Measurements from ENCODE around the gene CEBPZOS.

The CEBPZOS gene

GRCh38 chr2:37246205-37246604, 49.9 kb downstream of the CEBPZOS start:
- Histone ChIP-seq H4K91ac (ENCODE audit: low read length) (no peak overlapping the region), H3K79me1 (replicated peaks; ENCODE audit: low read length, poor library complexity, severe bottlenecking) (peaks cover 3% of the 10 kb centered on the region), H2AFZ (ENCODE audit: low read depth, low read length) (no peak overlapping the region), H2BK5ac (ENCODE audit: low read depth, low read length, poor library complexity, severe bottlenecking) (no peak overlapping the region), H2AK5ac (ENCODE audit: low read length, severe bottlenecking) (no peak overlapping the region), H3K27me3 (ENCODE audit: control insufficient read depth in 1 of 2, insufficient read depth in 1 of 2, low read length in 2 of 2) (no peaks in the 10 kb centered on the region), H3K36me3 (ENCODE audit: control insufficient read depth in 1 of 2, insufficient read depth in 2 of 2, low read depth in 1 of 2, low read length in 2 of 2) (peaks cover 12 to 99% of the 10 kb centered on the region in 2 experiments), H3K23ac (ENCODE audit: low read length in 2 of 2) (no peak overlapping the region), H3K18ac (ENCODE audit: low read depth in 1 of 2, low read length in 2 of 2) (no peak overlapping the region), H2BK12ac (ENCODE audit: low read length in 2 of 2) (no peak overlapping the region), H3K14ac (ENCODE audit: low read length in 2 of 2) (no peak overlapping the region), H2BK120ac (ENCODE audit: low read depth, low read length) (no peak overlapping the region), H2BK15ac (ENCODE audit: low read depth, poor library complexity, severe bottlenecking) (no peak overlapping the region), H3K4ac (ENCODE audit: low read depth in 1 of 2, low read length in 2 of 2) (no peak overlapping the region), H3K4me2 (ENCODE audit: low read length, poor library complexity, severe bottlenecking) (no peak overlapping the region), H3K9ac (ENCODE audit: low read length) (no peak overlapping the region), H3K4me3 (ENCODE audit: insufficient read depth in 1 of 2, low read depth in 1 of 2, low read length in 2 of 2) (no peak overlapping the region), H3K27ac (ENCODE audit: low read length, poor library complexity, severe bottlenecking) (no peak overlapping the region), H4K8ac (ENCODE audit: low read length) (no peak overlapping the region), H3K4me1 (ENCODE audit: control insufficient read depth, insufficient read depth, low read depth, low read length) (no peaks in the 10 kb centered on the region), H3K9me3 (ENCODE audit: control insufficient read depth, low read length) (no peaks in the 10 kb centered on the region)
- peak; percentile 18 for DNase-seq

- peaks cover 15% of the 10 kb centered on the region for H3K79me1 ChIP-seq (replicated peaks; ENCODE audit: low read length, poor library complexity, severe bottlenecking)
- 96% methylated on average over 4 of the region's 5 CpGs for WGBS
- no peaks in the 10 kb centered on the region for H3K27me3 ChIP-seq (ENCODE audit: control insufficient read depth in 1 of 2, insufficient read depth in 1 of 2, low read length in 2 of 2)
- no peak overlapping the region for H3K14ac ChIP-seq (ENCODE audit: low read length in 2 of 2)
- no peak overlapping the region for H2BK5ac ChIP-seq (ENCODE audit: low read depth, low read length, poor library complexity, severe bottlenecking)
- no peak overlapping the region for H2BK12ac ChIP-seq (ENCODE audit: low read length in 2 of 2)
- H3K4me1 ChIP-seq (ENCODE audit: control insufficient read depth, insufficient read depth, low read depth, low read length) = no peaks in the 10 kb centered on the region
- H3K23ac ChIP-seq (ENCODE audit: low read length in 2 of 2) = no peak overlapping the region
- H3K4me3 ChIP-seq (ENCODE audit: insufficient read depth in 1 of 2, low read depth in 1 of 2, low read length in 2 of 2) = no peak overlapping the region
- H4K91ac ChIP-seq (ENCODE audit: low read length) = no peak overlapping the region
- H2BK120ac ChIP-seq (ENCODE audit: low read depth, low read length) = no peak overlapping the region
- H3K4ac ChIP-seq (ENCODE audit: low read depth in 1 of 2, low read length in 2 of 2) = no peak overlapping the region
- no peak overlapping the region for H2AK5ac ChIP-seq (ENCODE audit: low read length, severe bottlenecking)
- H3K9ac ChIP-seq (ENCODE audit: low read length) = no peak overlapping the region
- peak; percentile 17 for DNase-seq
- peaks cover 12 to 98% of the 10 kb centered on the region in 2 experiments for H3K36me3 ChIP-seq (ENCODE audit: control insufficient read depth in 1 of 2, insufficient read depth in 2 of 2, low read depth in 1 of 2, low read length in 2 of 2)
- H2BK15ac ChIP-seq (ENCODE audit: low read depth, poor library complexity, severe bottlenecking) = no peak overlapping the region
- no peak overlapping the region for H3K27ac ChIP-seq (ENCODE audit: low read length, poor library complexity, severe bottlenecking)
- H3K4me2 ChIP-seq (ENCODE audit: low read length, poor library complexity, severe bottlenecking) = no peak overlapping the region
- no peaks in the 10 kb centered on the region for H3K9me3 ChIP-seq (ENCODE audit: control insufficient read depth, low read length)
- H4K8ac ChIP-seq (ENCODE audit: low read length) = no peak overlapping the region
- no peak overlapping the region for H3K18ac ChIP-seq (ENCODE audit: low read depth in 1 of 2, low read length in 2 of 2)
- H2AFZ ChIP-seq (ENCODE audit: low read depth, low read length) = no peak overlapping the region
Measured at GRCh38 chr2:37250869-37251740, 54.8 kb downstream of the CEBPZOS start.

Data from mesenchymal stem cell (in vitro differentiated cells and primary cell).